Measurements from ENCODE around the gene AGTPBP1. TPM values are rescaled to one million over a fixed set of nuclear protein-coding genes. Genes with fewer than 3 reads are reported as not detected.

AGTPBP1 gene
- total RNA-seq, 2 experiments from 2014 or later: 24.2 to 37.2 TPM

- CTCF ChIA-PET (ENCODE audit: unreplicated experiment): no interaction called here
- no peak overlapping the region for H2AFZ ChIP-seq (ENCODE audit: low read length)
- no peak overlapping the region for H3K4me3 ChIP-seq (ENCODE audit: low read depth, low read length, poor library complexity, severe bottlenecking)
- intact Hi-C loops (cut with micrococcal nuclease; ENCODE audit: unreplicated experiment): no loop called here
- no peaks in the 10 kb centered on the region for H3K79me2 ChIP-seq (ENCODE audit: insufficient read depth, low read depth, low read length)
- H3K9me2 ChIP-seq (ENCODE audit: insufficient read depth, low read length): no peaks in the 10 kb centered on the region
- no peaks in the 10 kb centered on the region for H3K36me3 ChIP-seq (ENCODE audit: insufficient read depth, low read length)
- TF ChIP-seq CTCF (conservative IDR thresholded peaks at IDR 0.05; ENCODE audit: low read length): no peak
- TF ChIP-seq EZH2phosphoT487 (IDR thresholded peaks at IDR 0.05; ENCODE audit: borderline replicate concordance, low read depth, low read length): no peak
- H3K4me2 ChIP-seq (ENCODE audit: low read length): no peak overlapping the region
- H3K27ac ChIP-seq (ENCODE audit: low read depth, low read length, poor library complexity, severe bottlenecking): no peak overlapping the region
- POLR2A ChIA-PET: no interaction called here
- no TSS peak for BruUV-seq (replicated peaks)
- H4K20me1 ChIP-seq (ENCODE audit: insufficient read depth, low read length): no peaks in the 10 kb centered on the region
- no peaks in the 10 kb centered on the region for H3K9me3 ChIP-seq (ENCODE audit: low read length)
- no peak for DNase-seq (ENCODE audit: low spot score)
- H3K4me1 ChIP-seq (ENCODE audit: insufficient read depth, low read length, poor library complexity, severe bottlenecking): no peaks in the 10 kb centered on the region
Observed at GRCh38 chr9:85508616-85509015, 233.1 kb downstream of the AGTPBP1 start.

- Histone ChIP-seq H3K4me2 (ENCODE audit: low read length) (no peak overlapping the region), H3K9me2 (ENCODE audit: insufficient read depth, low read length) (no peaks in the 10 kb centered on the region), H3K4me1 (ENCODE audit: insufficient read depth, low read length, poor library complexity, severe bottlenecking) (no peaks in the 10 kb centered on the region), H3K9me3 (ENCODE audit: low read length) (no peaks in the 10 kb centered on the region), H3K36me3 (ENCODE audit: insufficient read depth, low read length) (no peaks in the 10 kb centered on the region), H4K20me1 (ENCODE audit: insufficient read depth, low read length) (no peaks in the 10 kb centered on the region), H2AFZ (ENCODE audit: low read length) (no peak overlapping the region), H3K27ac (ENCODE audit: low read depth, low read length, poor library complexity, severe bottlenecking) (no peak overlapping the region), H3K79me2 (ENCODE audit: insufficient read depth, low read depth, low read length) (no peaks in the 10 kb centered on the region), H3K4me3 (ENCODE audit: low read depth, low read length, poor library complexity, severe bottlenecking) (no peak overlapping the region)
- ChIA-PET CTCF (ENCODE audit: unreplicated experiment) (no interaction called here), POLR2A (no interaction called here)
- no peak for TF ChIP-seq CTCF (conservative IDR thresholded peaks at IDR 0.05; ENCODE audit: low read length)
- TF ChIP-seq EZH2phosphoT487 (IDR thresholded peaks at IDR 0.05; ENCODE audit: borderline replicate concordance, low read depth, low read length): no peak
- intact Hi-C loops (cut with micrococcal nuclease; ENCODE audit: unreplicated experiment): no loop called here
- BruUV-seq (replicated peaks): no TSS peak
- DNase-seq (ENCODE audit: low spot score): no peak
Observed at GRCh38 chr9:85505612-85506011, 236.1 kb downstream of the AGTPBP1 start.

GRCh38 chr9:85502815-85503655, 238.7 kb downstream of the AGTPBP1 start:
- no TSS peak for BruUV-seq (replicated peaks)
- no peak for DNase-seq (ENCODE audit: low spot score)
- ChIA-PET POLR2A (interaction anchor here (0.7 kb wide), 2 partner anchors 62 to 1133 kb away, joined by 3 to 10 read pairs; no protein-coding TSS in a partner anchor), CTCF (ENCODE audit: unreplicated experiment) (no interaction called here)
- H3K79me2 ChIP-seq (ENCODE audit: insufficient read depth, low read depth, low read length): no peaks in the 10 kb centered on the region
- H3K9me3 ChIP-seq (ENCODE audit: low read length): no peaks in the 10 kb centered on the region
- H3K4me1 ChIP-seq (ENCODE audit: insufficient read depth, low read length, poor library complexity, severe bottlenecking): no peaks in the 10 kb centered on the region
- intact Hi-C loops (cut with micrococcal nuclease; ENCODE audit: unreplicated experiment): no loop called here
- H4K20me1 ChIP-seq (ENCODE audit: insufficient read depth, low read length): no peaks in the 10 kb centered on the region
- H3K27ac ChIP-seq (ENCODE audit: low read depth, low read length, poor library complexity, severe bottlenecking): no peak overlapping the region
- no peak overlapping the region for H2AFZ ChIP-seq (ENCODE audit: low read length)
- no peaks in the 10 kb centered on the region for H3K36me3 ChIP-seq (ENCODE audit: insufficient read depth, low read length)
- H3K4me2 ChIP-seq (ENCODE audit: low read length): no peak overlapping the region
- no peaks in the 10 kb centered on the region for H3K9me2 ChIP-seq (ENCODE audit: insufficient read depth, low read length)
- H3K4me3 ChIP-seq (ENCODE audit: low read depth, low read length, poor library complexity, severe bottlenecking): no peak overlapping the region
- TF ChIP-seq EZH2phosphoT487 (IDR thresholded peaks at IDR 0.05; ENCODE audit: borderline replicate concordance, low read depth, low read length): no peak
- no peak for TF ChIP-seq CTCF (conservative IDR thresholded peaks at IDR 0.05; ENCODE audit: low read length)
